WTC11 (cell line): ENCODE measurements around the gene LRRN4CL.

Experiments used
- AR ChIP-seq: fragments of 250-450 bp; sonication (Bioruptor Pico); IDR thresholded peaks from 2 replicates; pipeline ENCODE4 v1.9.0; 2021; ENCODE audit warnings: mild to moderate bottlenecking
- ARID4B ChIP-seq: sonication (generic); formaldehyde crosslinking; IDR thresholded peaks from 2 replicates; pipeline ENCODE4 v1.8.0; 2023; ENCODE audit warnings: missing genetic modification reagents, mild to moderate bottlenecking, borderline replicate concordance
- CTCF ChIP-seq: fragments of 200-600 bp; IDR thresholded peaks from 2 replicates; pipeline ENCODE4 v1.8.0; 2022; ENCODE audit warnings: antibody characterized with exemption
- E2F1 ChIP-seq: sonication (generic); formaldehyde crosslinking; IDR thresholded peaks from 2 replicates; pipeline ENCODE4 v1.8.0; 2022; ENCODE audit warnings: mild to moderate bottlenecking, missing genetic modification reagents
- E2F4 ChIP-seq: sonication (generic); formaldehyde crosslinking; IDR thresholded peaks from 2 replicates; pipeline ENCODE4 v1.8.1; 2022; ENCODE audit warnings: low read depth, mild to moderate bottlenecking, moderate library complexity, missing genetic modification reagents, borderline replicate concordance
- ESRRA ChIP-seq: sonication (generic); formaldehyde crosslinking; IDR thresholded peaks from 2 replicates; pipeline ENCODE4 v1.8.1; 2022; ENCODE audit warnings: mild to moderate bottlenecking, missing genetic modification reagents, borderline replicate concordance
- NFYB ChIP-seq: sonication (generic); formaldehyde crosslinking; conservative IDR thresholded peaks from 2 replicates; pipeline ENCODE4 v1.8.0; 2022; ENCODE audit warnings: low read depth, missing genetic modification reagents
- NR2C2 ChIP-seq: sonication (generic); formaldehyde crosslinking; IDR thresholded peaks from 2 replicates; pipeline ENCODE4 v1.8.0; 2022; ENCODE audit warnings: mild to moderate bottlenecking, missing genetic modification reagents
- PRDM15 ChIP-seq: sonication (generic); formaldehyde crosslinking; IDR thresholded peaks from 2 replicates; pipeline ENCODE4 v1.8.0; 2022; ENCODE audit warnings: missing genetic modification reagents
- USF2 ChIP-seq: sonication (generic); formaldehyde crosslinking; IDR thresholded peaks from 2 replicates; pipeline ENCODE4 v1.8.1; 2023; ENCODE audit warnings: mild to moderate bottlenecking, missing genetic modification reagents, moderate library complexity
- ZNF121 ChIP-seq: sonication (generic); formaldehyde crosslinking; IDR thresholded peaks from 2 replicates; pipeline ENCODE4 v1.8.0; 2023; ENCODE audit warnings: missing genetic modification reagents
- ZNF423 ChIP-seq: fragments of 250-450 bp; sonication (Bioruptor Pico); IDR thresholded peaks from 2 replicates; pipeline ENCODE4 v2.1.2; 2022; ENCODE audit warnings: mild to moderate bottlenecking, moderate library complexity
- ZNF532 ChIP-seq: fragments of 250-450 bp; sonication (Bioruptor Pico); IDR thresholded peaks from 2 replicates; pipeline ENCODE4 v1.9.0; 2021; ENCODE audit warnings: mild to moderate bottlenecking, borderline replicate concordance

GRCh38 chr11:62678770-62679696, 10.3 kb downstream of the LRRN4CL start, which contains the start of gene UBXN1:
- TF ChIP-seq E2F1 (CRISPR knock-in tag) (no peak), CTCF (no peak), NR2C2 (CRISPR knock-in tag) (no peak; the same call in 1 of the 2 replicates), AR (CRISPR knock-in tag) (no peak), ARID4B (0 out of 2 replicates have a peak, but pooled peaks have one; percentile 72), ZNF423 (no peak), PRDM15 (CRISPR knock-in tag) (no peak), ZNF532 (no peak), NFYB (CRISPR knock-in tag) (no peak), E2F4 (CRISPR knock-in tag) (no peak), USF2 (peak; percentile 99), ESRRA (no peak), ZNF121 (CRISPR knock-in tag) (no peak)
